Stomach smooth muscle (tissue), 2 donors: ENCODE results near the gene PHTF1.

ENCODE experiments used
- H3K27ac ChIP-seq: one replicate; pipeline ENCODE4 v1.7.0; 2013; ENCODE audit warnings: mild to moderate bottlenecking, low read length, inconsistent platforms
- H3K27me3 ChIP-seq, 2 donors: one replicate each; pipeline ENCODE4 v1.7.0; 2013; ENCODE audit warnings: low read length in 2 of 2; ENCODE audit not compliant: insufficient read depth in 2 of 2, control insufficient read depth in 1 of 2
- H3K36me3 ChIP-seq, 2 donors: one replicate each; pipeline ENCODE4 v1.7.0; 2013; ENCODE audit warnings: low read length in 2 of 2; ENCODE audit not compliant: control insufficient read depth in 2 of 2, insufficient read depth in 2 of 2
- H3K4me1 ChIP-seq: one replicate; pipeline ENCODE4 v1.7.0; 2013; ENCODE audit warnings: low read length; ENCODE audit not compliant: control insufficient read depth, insufficient read depth
- H3K4me3 ChIP-seq, 2 donors: one replicate each; pipeline ENCODE4 v1.7.0; 2013; ENCODE audit warnings: low read length in 2 of 2
- H3K9ac ChIP-seq, 2 donors: one replicate each; pipeline ENCODE4 v1.7.0; 2013; ENCODE audit warnings: low read length in 2 of 2, mild to moderate bottlenecking in 1 of 2
- H3K9me3 ChIP-seq, 2 donors: one replicate each; pipeline ENCODE4 v1.7.0; 2013; ENCODE audit warnings: low read length in 2 of 2; ENCODE audit not compliant: control insufficient read depth in 2 of 2
- donor health status: healthy.
- donor health status: Pancreatic carcinoma.

The PHTF1 gene

DNA sequence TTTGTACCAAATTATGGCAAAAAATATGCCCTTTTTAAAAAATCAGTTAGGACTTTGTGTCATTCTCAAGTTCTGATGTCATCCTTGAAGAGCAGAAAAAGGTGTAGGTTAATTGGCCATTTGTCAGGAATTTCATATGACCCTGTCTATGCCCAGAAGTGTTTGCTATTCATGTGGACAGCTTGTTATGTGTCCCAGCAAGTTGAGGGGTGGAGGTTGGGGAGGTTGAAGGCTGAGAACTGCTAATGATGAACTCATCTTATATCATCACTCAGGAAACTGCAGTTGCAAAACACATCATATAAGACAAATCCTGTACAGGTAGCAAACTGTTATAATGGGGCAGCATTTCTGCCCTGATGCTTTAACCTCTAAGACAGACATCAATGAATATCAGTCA lies 106.5 kb downstream of the PHTF1 start:
- peaks cover 4% of the 10 kb centered on the region for H3K4me1 ChIP-seq
- no peaks in the 10 kb centered on the region for H3K27me3 ChIP-seq
- H3K27ac ChIP-seq = no peak overlapping the region
- no peak overlapping the region for H3K4me3 ChIP-seq
- peaks cover 0 to 5% of the 10 kb centered on the region in 2 donors for H3K36me3 ChIP-seq
- no peak overlapping the region for H3K9ac ChIP-seq
- no peaks in the 10 kb centered on the region for H3K9me3 ChIP-seq

DNA sequence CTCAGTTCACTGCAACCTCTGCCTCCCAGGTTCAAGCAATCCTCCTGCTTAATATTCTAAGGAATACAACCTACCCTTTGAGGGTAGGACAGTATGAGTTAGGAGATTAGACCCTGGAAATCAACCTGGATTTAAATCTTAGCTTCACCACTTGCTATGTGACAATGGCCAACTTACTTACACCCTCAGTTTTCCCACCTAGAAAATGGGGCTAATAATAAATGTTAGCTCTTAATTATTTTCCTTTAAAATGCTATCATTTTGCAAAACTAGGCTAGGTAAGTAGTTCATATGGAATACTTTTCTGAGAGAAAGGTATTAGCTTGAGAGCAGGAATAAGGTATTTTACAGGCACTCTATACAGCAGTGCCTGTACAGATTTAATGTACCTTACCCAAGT lies 110.8 kb downstream of the PHTF1 start:
- Histone ChIP-seq H3K4me3 (no peak overlapping the region), H3K4me1 (no peaks in the 10 kb centered on the region), H3K36me3 (peaks cover 0 to 12% of the 10 kb centered on the region in 2 donors), H3K9me3 (no peaks in the 10 kb centered on the region), H3K27ac (no peak overlapping the region), H3K9ac (no peak overlapping the region), H3K27me3 (no peaks in the 10 kb centered on the region)

DNA sequence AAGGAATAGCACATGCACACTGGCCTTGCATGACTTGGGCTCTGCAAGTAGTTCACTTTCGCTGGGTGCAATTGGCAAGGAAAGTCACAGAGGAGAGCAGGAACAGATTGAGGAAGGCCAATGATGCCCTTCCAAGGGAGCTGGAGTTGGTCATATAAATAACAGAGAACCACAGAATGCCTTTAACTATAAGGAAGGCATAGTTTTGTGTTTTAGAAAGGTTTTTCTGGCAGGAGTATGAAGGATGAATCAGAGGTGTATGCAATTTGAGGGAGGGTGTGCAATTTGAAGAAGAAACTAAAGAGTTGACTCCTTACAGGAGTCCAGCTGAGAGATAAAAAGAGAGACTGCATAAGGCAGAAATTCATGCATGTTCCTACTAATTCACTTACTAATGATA lies 112.1 kb downstream of the PHTF1 start:
- no peaks in the 10 kb centered on the region for H3K27me3 ChIP-seq
- no peak overlapping the region for H3K4me3 ChIP-seq
- no peak overlapping the region for H3K27ac ChIP-seq
- H3K36me3 ChIP-seq = peaks cover 1 to 14% of the 10 kb centered on the region in 2 donors
- H3K4me1 ChIP-seq = no peaks in the 10 kb centered on the region
- H3K9me3 ChIP-seq = no peaks in the 10 kb centered on the region
- no peak overlapping the region for H3K9ac ChIP-seq
